WERI-Rb-1 (cell line): ENCODE results near the gene TC2N.

ENCODE experiments used
- DNase-seq: peaks from one replicate; pipeline ENCODE4 v3.0.0-alpha.2; 2020
- H3K27ac ChIP-seq: fragments of 250-450 bp; sonication (Bioruptor Pico); 2 replicates; pipeline ENCODE4 v1.5.1; 2020; ENCODE audit warnings: mild to moderate bottlenecking, moderate library complexity
- H3K27me3 ChIP-seq: fragments of 250-450 bp; sonication (Bioruptor Pico); 2 replicates; pipeline ENCODE4 v1.5.1; 2021; ENCODE audit warnings: mild to moderate bottlenecking, low read depth, moderate library complexity; ENCODE audit not compliant: insufficient read depth, severe bottlenecking
- H3K36me3 ChIP-seq: fragments of 250-450 bp; sonication (Bioruptor Pico); 2 replicates; pipeline ENCODE4 v1.5.1; 2020; ENCODE audit warnings: mild to moderate bottlenecking, moderate library complexity
- H3K4me3 ChIP-seq: 2 replicates; pipeline ENCODE4 v1.5.1; 2011; ENCODE audit warnings: low read depth, mild to moderate bottlenecking, control low read depth, low read length
- H3K9me3 ChIP-seq: fragments of 250-450 bp; sonication (Bioruptor Pico); 2 replicates; pipeline ENCODE4 v1.5.1; 2021; ENCODE audit warnings: mild to moderate bottlenecking, moderate library complexity; ENCODE audit not compliant: severe bottlenecking
- TF ChIP-seq, protein P1 (sequence below): IDR thresholded peaks from 2 replicates; pipeline ENCODE4 v1.5.1; 2011; ENCODE audit warnings: low read depth, mild to moderate bottlenecking, control low read depth, inconsistent platforms, low read length

Gene TC2N

DNA sequence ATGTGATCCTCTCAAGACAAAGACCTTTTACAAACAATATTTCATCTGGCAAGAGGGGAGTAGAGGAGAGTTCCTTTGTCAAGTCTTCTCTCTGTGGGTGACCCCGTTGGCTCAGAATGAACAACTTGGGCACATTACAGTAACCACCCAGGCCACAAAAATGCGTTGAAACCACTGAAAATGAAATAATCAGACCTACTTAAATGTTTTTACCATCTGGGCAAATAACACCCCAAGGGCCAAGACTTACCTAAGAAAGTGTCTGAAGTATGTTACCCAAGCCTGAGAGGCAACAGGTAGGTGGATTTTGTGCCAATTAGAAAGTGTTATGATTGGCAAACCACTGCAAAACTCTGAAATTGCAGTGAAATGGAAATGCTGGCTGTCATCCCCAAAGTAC is 1.3 kb downstream of the TC2N start:
- H3K4me3 ChIP-seq: no peak overlapping the region
- H3K27ac ChIP-seq: no peak overlapping the region
- H3K36me3 ChIP-seq: no peaks in the 10 kb centered on the region
- no peaks in the 10 kb centered on the region for H3K9me3 ChIP-seq
- DNase-seq: no peak
- TF ChIP-seq, protein P1, sequence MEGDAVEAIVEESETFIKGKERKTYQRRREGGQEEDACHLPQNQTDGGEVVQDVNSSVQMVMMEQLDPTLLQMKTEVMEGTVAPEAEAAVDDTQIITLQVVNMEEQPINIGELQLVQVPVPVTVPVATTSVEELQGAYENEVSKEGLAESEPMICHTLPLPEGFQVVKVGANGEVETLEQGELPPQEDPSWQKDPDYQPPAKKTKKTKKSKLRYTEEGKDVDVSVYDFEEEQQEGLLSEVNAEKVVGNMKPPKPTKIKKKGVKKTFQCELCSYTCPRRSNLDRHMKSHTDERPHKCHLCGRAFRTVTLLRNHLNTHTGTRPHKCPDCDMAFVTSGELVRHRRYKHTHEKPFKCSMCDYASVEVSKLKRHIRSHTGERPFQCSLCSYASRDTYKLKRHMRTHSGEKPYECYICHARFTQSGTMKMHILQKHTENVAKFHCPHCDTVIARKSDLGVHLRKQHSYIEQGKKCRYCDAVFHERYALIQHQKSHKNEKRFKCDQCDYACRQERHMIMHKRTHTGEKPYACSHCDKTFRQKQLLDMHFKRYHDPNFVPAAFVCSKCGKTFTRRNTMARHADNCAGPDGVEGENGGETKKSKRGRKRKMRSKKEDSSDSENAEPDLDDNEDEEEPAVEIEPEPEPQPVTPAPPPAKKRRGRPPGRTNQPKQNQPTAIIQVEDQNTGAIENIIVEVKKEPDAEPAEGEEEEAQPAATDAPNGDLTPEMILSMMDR: no peak
- no peaks in the 10 kb centered on the region for H3K27me3 ChIP-seq

DNA sequence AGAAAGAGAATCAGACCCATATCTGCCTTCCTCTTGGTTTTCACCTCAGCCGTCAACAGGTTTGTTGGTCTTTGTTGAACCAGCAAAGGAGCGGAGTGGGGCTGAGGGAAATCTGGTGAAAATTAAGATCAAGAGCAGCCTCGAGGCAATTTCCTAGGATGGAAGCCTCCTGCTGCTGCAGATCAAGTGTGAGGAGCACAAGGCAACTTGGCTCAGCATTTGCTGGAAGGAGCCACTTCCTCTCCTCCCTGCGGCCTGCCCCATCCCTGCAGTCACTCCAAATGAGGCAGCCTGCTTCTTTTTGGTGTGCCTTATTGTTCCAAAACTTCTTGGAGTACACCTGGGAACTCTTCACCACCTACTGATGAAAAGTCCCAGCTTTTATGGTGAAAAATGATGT is 4.9 kb downstream of the TC2N start:
- Histone ChIP-seq H3K27ac (no peak overlapping the region), H3K27me3 (no peaks in the 10 kb centered on the region), H3K9me3 (no peaks in the 10 kb centered on the region), H3K4me3 (no peak overlapping the region), H3K36me3 (no peaks in the 10 kb centered on the region)
- TF ChIP-seq, protein P1: no peak
- no peak for DNase-seq

DNA sequence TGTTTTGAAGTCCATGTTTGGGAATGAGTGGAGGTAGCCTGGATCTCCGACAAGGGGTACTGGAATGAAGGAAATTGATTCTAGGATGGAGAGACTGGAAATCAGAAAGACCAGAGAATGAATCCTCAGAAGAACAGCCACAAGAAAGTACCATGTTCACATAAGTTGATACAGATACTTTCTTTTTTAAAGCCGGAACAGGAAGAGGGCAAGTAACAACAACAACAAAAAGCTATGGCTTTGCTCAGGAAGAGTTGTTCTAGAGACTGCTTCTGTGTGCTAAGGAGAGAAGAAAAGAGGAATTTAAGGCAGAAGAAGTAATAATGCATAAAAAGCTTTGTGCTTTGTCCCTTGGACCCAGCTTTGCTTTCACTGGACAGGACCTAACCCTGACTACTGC is 6.2 kb downstream of the TC2N start:
- TF ChIP-seq, protein P1: no peak
- Histone ChIP-seq H3K36me3 (no peaks in the 10 kb centered on the region), H3K4me3 (no peak overlapping the region), H3K9me3 (no peaks in the 10 kb centered on the region), H3K27ac (no peak overlapping the region), H3K27me3 (no peaks in the 10 kb centered on the region)
- DNase-seq: no peak

DNA sequence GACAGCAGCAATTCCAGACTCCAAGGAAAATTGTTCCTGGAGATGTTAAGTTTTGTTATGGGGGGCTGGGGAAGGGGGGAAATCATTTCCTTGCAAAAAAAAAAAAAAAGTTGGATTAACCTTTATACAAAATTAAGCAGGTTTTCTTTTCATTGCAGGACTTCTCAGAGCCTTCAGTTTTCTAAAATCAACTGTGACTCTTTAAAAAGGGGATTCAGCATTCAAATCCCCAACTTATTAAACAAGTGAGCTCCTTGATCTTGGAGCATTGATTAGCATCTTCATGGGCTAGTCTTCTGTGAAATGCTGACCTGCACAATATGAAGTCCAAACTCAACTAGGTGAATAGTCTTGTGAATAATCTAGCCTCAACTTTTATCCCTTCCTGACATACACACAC is 7.1 kb downstream of the TC2N start:
- H3K36me3 ChIP-seq: no peaks in the 10 kb centered on the region

DNA sequence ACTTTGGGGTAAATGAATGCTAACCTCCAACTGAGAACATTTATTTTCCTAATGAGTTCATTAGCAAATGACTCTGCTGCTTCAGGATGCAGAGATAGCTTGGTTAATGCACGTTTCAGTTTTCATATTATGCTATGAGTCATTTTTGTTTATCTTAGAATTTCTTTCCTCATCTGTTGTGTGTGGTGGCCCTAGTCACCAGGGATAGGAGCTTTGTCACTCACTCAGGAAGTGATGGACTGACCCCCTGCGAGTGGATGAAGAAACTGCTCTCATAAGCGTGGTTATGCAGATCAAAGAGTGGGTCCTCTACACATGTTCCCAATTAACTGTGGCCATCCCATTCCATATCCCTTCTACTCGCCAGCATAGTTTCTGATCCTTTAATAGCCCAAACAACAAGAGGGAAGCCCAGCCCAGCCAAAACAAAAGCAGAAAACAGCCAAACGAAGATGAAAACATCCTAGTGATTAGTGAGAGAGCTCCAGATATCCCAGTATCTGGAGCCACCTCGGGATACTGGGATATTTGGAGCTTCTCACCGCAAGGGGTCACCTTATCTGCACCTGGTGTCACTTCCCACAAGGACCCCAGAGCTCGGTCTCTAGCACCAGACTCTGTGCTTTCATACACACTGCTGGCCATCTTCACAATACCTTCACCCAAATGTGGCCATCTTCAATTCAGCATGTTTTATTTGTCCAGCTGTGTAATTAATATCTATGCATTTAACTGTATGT is 8.6 kb downstream of the TC2N start:
- H3K27me3 ChIP-seq: no peaks in the 10 kb centered on the region
- no peak overlapping the region for H3K4me3 ChIP-seq
- H3K27ac ChIP-seq: no peak overlapping the region
- TF ChIP-seq, protein P1: peak; percentile 37
- H3K9me3 ChIP-seq: no peaks in the 10 kb centered on the region
- H3K36me3 ChIP-seq: no peaks in the 10 kb centered on the region
- no peak for DNase-seq

More for the DNA sequence above, 7.1 kb downstream of the TC2N start:
- no peaks in the 10 kb centered on the region for H3K9me3 ChIP-seq
- H3K4me3 ChIP-seq: no peak overlapping the region
- no peaks in the 10 kb centered on the region for H3K27me3 ChIP-seq
- TF ChIP-seq, protein P1: no peak
- no peak for DNase-seq
- H3K27ac ChIP-seq: no peak overlapping the region

DNA sequence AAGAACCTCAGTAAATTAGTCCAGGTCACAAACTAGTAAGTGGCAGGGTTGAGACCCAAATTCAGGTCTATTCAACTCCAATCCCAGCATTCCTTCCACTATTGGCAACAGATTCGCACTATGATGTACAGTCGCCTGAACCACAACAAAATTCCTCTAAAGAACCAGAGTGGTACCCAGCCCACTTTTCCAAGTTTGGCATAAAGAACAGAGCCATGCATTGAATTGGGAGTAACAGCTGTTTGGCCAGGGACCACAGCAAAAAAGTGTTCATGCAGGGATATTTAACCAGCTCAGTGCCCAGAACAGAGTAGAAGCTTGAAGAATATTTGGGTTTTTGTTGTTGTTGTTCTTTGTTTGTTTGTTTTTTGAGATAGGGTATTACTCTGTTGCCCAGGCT is 9.7 kb downstream of the TC2N start:
- no peak for DNase-seq
- TF ChIP-seq, protein P1: no peak

More for the DNA sequence above, 9.7 kb downstream of the TC2N start:
- H3K27me3 ChIP-seq: no peaks in the 10 kb centered on the region
- no peak overlapping the region for H3K27ac ChIP-seq
- no peaks in the 10 kb centered on the region for H3K9me3 ChIP-seq
- H3K36me3 ChIP-seq: no peaks in the 10 kb centered on the region
- no peak overlapping the region for H3K4me3 ChIP-seq
